HG03175 (cell line): ENCODE results near the gene GUCA1A.

Source experiments
- ATAC-seq: cut with Tn5 transposase; IDR thresholded peaks from one replicate; pipeline ENCODE4 v1.9.1; 2021; ENCODE audit warnings: mild to moderate bottlenecking, moderate library complexity; ENCODE audit not compliant: unreplicated experiment

Gene GUCA1A

GRCh38 chr6:42173101-42173500 lies at the start of gene GUCA1A:
GUCA1A (plus strand) TSS chr6:42173364; CDS start chr6:42173614, 250 bp downstream.
- ATAC-seq: no peak

DNA sequence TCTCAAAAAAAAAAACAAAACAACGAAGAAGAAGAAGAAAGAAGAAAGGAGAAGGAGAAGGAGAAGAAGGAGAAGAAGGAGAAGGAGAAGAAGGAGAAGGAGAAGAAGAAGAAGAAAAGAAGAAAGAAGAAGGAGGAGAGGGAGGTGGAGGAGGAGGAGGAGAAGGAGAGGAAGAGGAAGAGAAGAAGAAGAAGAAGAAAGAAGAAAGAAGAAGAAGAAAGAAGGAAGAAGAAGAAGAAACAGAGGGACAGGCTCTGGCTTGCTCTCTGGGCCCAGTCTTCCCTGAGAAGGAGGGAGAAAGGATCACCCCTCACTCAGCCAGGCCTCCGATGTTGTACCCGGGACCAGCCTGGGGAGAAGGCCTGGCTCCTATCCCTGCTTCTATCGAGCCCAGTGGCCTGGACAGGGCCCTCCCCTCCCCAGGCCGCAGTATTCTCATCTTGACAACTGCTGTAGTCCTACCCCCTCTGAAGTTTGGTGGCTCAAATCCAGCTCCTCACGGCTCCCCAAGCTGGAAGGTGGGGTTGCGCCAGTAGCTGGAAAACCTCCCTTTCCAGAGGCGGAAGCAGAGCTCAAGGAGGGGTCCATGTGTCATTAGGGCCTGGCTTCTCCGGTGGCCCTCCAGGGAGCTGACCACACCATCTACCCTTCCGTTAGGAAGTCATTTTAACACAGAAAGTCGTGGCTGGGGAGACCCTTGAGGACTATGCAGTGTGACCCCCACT lies 49.6 kb upstream of the GUCA1A start:
- no peak for ATAC-seq

GRCh38 chr6:42124223-42124836 lies 48.8 kb upstream of the GUCA1A start:
- no peak for ATAC-seq

DNA sequence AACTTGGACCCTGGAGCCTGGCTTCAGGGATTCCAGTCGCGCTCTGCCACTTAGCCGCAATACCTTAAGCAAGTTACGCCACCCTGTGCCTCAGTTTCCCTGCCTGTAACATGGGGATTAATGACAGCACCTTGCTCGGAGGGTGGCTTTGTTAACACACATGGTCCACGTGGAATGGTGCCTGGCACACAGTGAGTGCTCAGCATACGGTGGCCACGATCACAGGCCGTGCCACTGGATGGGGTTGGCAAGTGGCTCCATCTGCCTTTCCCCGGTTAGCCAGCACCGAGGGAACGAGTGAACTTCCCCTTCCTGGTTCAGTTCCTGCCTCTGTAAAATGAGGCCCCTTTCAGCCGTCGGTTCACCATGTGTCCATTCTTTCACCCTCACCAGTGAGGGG lies 47.9 kb upstream of the GUCA1A start:
- ATAC-seq: no peak

- no peak for ATAC-seq
Observed at GRCh38 chr6:42125663-42126062, 47.5 kb upstream of the GUCA1A start.

- ATAC-seq: no peak
Observed at GRCh38 chr6:42128460-42129359, 44.5 kb upstream of the GUCA1A start.

GRCh38 chr6:42129360-42129676 lies 43.8 kb upstream of the GUCA1A start:
- no peak for ATAC-seq

DNA sequence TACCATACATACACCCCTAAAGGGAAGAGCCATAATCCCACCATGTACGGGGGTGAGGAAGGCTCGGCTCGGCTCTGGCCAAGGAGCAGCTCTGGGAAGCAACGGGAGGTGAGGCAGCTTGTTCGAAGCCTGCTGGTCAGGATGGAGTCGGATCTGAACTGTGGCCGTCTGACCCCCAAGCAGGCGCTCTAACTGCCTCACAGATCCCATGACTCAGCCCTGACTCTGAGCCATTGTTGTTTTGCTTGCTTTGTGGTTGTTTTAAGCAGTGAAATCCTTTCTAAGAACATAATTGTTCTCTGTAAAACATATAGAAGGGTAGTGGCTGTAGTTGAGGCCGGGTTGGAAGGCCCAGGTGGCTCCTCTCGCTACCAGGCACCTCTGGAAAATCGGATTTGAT lies 41.6 kb upstream of the GUCA1A start:
- ATAC-seq: no peak

- ATAC-seq: no peak
Observed at GRCh38 chr6:42133926-42134325, 39.2 kb upstream of the GUCA1A start.

DNA sequence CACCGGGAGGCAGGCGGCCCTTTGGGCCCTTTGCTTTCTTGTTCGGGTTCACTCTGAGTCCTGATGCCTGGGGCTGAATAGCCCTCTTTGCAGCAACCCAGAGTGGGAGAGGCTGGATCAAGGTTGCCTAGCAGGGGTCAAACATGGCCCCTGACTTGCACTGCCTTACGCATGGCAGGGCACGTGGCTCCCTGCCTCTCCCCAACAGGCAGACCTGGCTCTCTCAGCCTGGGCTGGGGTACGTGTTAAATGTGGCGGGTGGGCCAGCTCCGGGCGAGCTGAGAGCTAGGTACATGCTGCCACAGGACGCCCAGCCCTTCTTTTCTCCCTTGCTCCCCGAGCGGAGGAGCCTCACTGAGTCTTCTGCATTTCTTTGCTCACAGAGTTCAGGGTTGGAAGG lies 38.0 kb upstream of the GUCA1A start:
- no peak for ATAC-seq

DNA sequence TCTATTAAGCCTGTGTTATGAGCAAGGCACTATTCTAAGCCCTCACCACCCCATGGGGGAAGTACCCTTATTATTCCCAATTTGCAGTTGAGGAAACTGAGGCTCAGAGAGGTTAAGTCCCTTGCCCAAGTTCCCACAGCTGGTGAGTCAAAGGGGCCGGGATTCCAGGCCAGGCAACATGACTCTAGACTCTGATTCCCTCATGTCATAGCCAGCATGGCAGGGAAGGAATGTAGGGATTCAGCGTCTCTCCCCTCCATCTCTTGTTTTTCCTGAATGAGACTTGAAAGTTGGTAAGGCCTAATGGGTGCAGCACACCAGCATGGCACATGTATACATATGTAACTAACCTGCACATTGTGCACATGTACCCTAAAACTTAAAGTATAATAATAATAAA lies 37.4 kb upstream of the GUCA1A start:
- no peak for ATAC-seq

DNA sequence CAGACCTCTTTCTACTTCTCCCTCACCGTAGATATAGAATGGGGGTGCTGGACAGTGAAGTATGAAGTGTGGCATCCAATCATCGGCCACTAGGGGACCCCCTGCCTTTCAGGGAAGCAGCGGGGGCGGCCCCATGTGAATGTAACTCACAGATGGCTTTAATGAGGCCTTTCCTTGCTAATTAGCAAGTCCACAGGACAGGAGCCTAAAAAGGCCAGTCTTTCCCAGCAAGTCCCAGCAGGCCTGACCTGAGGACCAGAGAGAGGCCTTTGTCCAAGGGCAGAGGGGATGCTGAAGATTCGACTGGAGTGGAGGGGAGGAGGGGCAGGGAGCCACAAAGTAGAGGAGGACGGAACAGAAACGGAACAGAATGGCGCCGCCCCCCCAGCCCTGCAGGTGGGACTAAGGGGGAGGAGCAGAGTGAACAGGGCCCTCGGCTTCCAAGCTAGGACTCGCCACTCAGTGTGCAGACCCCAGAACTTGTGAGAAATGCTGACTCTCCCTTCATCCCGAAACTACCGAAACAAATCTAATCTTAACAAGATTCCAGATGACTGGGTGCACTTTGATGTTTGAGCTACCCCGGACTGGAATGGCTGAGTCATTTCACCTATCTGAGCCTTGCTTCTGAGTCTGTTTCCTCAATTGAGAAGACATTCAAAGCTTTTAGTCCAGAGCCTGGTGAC lies 36.5 kb upstream of the GUCA1A start:
- no peak for ATAC-seq

- no peak for ATAC-seq
Observed at GRCh38 chr6:42137194-42137753, 35.9 kb upstream of the GUCA1A start.

DNA sequence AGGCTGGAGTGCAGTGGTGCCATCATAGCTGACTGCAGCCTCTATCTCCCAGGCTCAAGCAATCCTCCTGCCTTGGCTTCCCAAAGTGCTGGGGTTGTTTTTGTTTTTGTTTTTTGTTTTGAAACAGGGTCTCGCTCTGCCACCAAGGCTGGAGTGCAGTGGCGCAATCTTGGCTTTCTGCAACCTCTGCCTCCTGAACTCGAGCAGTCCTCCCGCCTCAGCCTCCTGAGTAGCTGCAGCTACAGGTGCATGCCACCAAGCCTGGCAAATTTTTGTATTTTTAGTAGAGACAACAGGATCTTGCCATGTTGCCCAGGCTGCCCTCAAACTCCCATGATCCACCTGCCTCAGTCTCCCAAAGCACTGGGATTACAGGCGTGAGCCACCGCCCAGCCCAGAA lies 35.0 kb upstream of the GUCA1A start:
- no peak for ATAC-seq

DNA sequence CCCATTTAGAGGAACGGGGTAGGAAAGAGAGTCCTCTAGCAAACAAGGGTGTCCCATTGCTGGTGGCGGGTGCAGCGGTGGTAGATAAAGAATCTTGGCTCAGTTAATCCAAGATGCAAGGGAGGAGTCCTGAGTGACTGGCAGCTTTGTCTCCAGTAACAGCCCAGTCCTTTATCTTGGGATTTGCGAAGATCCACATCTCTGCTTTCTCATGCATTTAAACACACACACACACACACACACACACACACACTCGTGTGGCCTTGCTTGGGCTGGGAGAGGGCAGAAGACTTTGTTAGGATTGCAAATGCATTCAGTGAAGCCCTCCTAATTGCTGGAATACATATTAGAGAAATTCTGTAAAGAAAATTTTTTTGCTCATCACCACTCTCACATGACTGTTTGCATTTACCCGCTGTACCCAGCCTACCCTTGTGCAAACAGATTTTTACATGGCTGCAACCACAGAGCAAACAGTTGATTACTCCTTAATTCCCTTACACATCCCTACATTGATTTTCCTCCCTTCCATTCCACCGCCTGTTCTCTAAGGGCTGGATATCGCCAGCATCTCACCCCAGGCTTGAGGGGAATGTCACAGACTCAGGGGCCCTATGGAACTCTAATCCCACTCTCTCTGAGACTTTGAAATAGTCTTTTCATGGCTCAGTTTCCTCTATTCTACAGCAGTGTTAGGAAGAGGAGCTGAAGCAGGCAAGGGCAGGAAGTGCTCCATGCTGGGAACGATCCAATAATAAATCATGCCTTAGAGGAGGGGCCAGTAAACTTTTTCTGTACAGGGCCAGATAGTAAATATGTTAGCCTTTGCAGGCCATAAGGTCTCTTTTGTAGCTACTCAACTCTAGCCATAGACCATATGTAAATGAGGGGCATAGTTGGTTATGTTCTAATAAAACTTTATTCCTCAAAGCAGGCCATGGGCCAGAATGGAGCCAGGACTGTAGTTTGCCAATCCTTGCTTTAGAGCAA lies 34.2 kb upstream of the GUCA1A start:
- no peak for ATAC-seq

GRCh38 chr6:42140032-42140431 lies 33.1 kb upstream of the GUCA1A start:
- ATAC-seq: no peak

- ATAC-seq: no peak
Observed at GRCh38 chr6:42140756-42141602, 32.2 kb upstream of the GUCA1A start.

- ATAC-seq: no peak
Observed at GRCh38 chr6:42141603-42142117, 31.5 kb upstream of the GUCA1A start.
